H1 (cell line): ENCODE measurements around the gene NTRK2. TPM values are rescaled to one million over a fixed set of nuclear protein-coding genes. Genes with fewer than 3 reads are reported as not detected.

Source experiments
- CTCF ChIA-PET: fragments of 300-600 bp; sonication (Branson Sonifier 250); formaldehyde crosslinking; loops from one replicate; lab custom pipeline; 2021; ENCODE audit not compliant: partially characterized antibody; lab: Charles Lee
- POLR2A ChIA-PET: fragments of 300-600 bp; sonication (Branson Sonifier 250); formaldehyde crosslinking; loops from one replicate; lab custom pipeline; 2021; ENCODE audit warnings: inconsistent platforms; ENCODE audit not compliant: partially characterized antibody; lab: Charles Lee
- DNase-seq, 2 experiments: peaks; one replicate each; pipeline versions ENCODE4 v3.0.0 to v3.0.0-alpha.2; 2010 to 2022; ENCODE audit warnings: low spot score in 2 of 2, low read depth in 1 of 2, mixed read lengths in 1 of 2
- FAIRE-seq: peaks from 2 replicates; lab custom pipeline; 2011; peaks lifted over from hg19 to GRCh38; lab: Jason Lieb, UNC
- H2AFZ ChIP-seq: 2 replicates; pipeline ENCODE4 v1.8.1; 2012; ENCODE audit warnings: low read length, inconsistent platforms
- H2AK5ac ChIP-seq: 2 replicates; pipeline ENCODE4 v1.6.1; 2013; ENCODE audit warnings: low read depth, low read length
- H2BK120ac ChIP-seq: replicated peaks from 2 replicates; pipeline ENCODE3; 2013; ENCODE audit warnings: low read depth, low read length, inconsistent platforms
- H2BK12ac ChIP-seq: 2 replicates; pipeline ENCODE4 v1.6.1; 2013; ENCODE audit warnings: low read depth, low read length
- H2BK15ac ChIP-seq: 2 replicates; pipeline ENCODE4 v1.6.1; 2013; ENCODE audit warnings: low read length
- H2BK20ac ChIP-seq: 2 replicates; pipeline ENCODE4 v1.6.1; 2013; ENCODE audit warnings: low read length
- H2BK5ac ChIP-seq: 2 replicates; pipeline ENCODE4 v1.6.1; 2013; ENCODE audit warnings: low read depth, low read length
- H3K14ac ChIP-seq: 2 replicates; pipeline ENCODE4 v1.6.1; 2013; ENCODE audit warnings: inconsistent platforms; ENCODE audit not compliant: insufficient read length
- H3K18ac ChIP-seq: 2 replicates; pipeline ENCODE4 v1.6.1; 2013; ENCODE audit warnings: low read length; ENCODE audit errors: extremely low read depth
- H3K23ac ChIP-seq: 2 replicates; pipeline ENCODE4 v1.6.1; 2013; ENCODE audit warnings: inconsistent platforms; ENCODE audit not compliant: insufficient read length
- H3K23me2 ChIP-seq: 2 replicates; pipeline ENCODE4 v1.6.1; 2013; ENCODE audit warnings: low read depth, low read length
- H3K27ac ChIP-seq: 2 replicates; pipeline ENCODE4 v1.6.1; 2011; ENCODE audit warnings: low read depth, low read length, inconsistent platforms
- H3K27me3 ChIP-seq, 4 experiments: replicated peaks in 1 of 4; 1 replicate in 1 of 4; 2 replicates in 3 of 4; pipeline versions ENCODE4 v1.6.1 to v1.8.1; 2011 to 2013; ENCODE audit warnings: low read length in 3 of 4, mild to moderate bottlenecking in 3 of 4, inconsistent platforms in 2 of 4, mixed read lengths in 2 of 4, moderate library complexity in 1 of 4; ENCODE audit not compliant: control insufficient read depth in 3 of 4, insufficient read depth in 3 of 4; ENCODE audit errors: extremely low read depth in 1 of 4
- H3K36me3 ChIP-seq, 4 experiments: 2 replicates each; pipeline versions ENCODE4 v1.6.1 to v1.8.1; 2011 to 2013; ENCODE audit warnings: mild to moderate bottlenecking in 4 of 4, low read length in 3 of 4, moderate library complexity in 2 of 4, control low read depth in 1 of 4, inconsistent platforms in 1 of 4; ENCODE audit not compliant: insufficient read depth in 4 of 4, control insufficient read depth in 2 of 4
- H3K4ac ChIP-seq: replicated peaks from 2 replicates; pipeline ENCODE3; 2013; ENCODE audit warnings: low read length, low read depth, mixed read lengths, inconsistent platforms; ENCODE audit not compliant: insufficient read length
- H3K4me1 ChIP-seq, 4 experiments: replicated peaks in 1 of 4; 1 replicate in 1 of 4; 2 replicates in 3 of 4; pipeline versions ENCODE4 v1.6.1 to v1.8.1; 2011 to 2013; ENCODE audit warnings: low read length in 3 of 4, inconsistent platforms in 2 of 4, mixed read lengths in 1 of 4; ENCODE audit not compliant: insufficient read depth in 4 of 4, control insufficient read depth in 3 of 4
- H3K4me2 ChIP-seq, 2 experiments: 2 replicates each; pipeline versions ENCODE4 v1.6.1 to v1.8.1; 2011 to 2013; ENCODE audit warnings: low read depth in 2 of 2, low read length in 2 of 2, control low read depth in 1 of 2, inconsistent platforms in 1 of 2, mild to moderate bottlenecking in 1 of 2; ENCODE audit not compliant: insufficient read depth in 1 of 2
- H3K4me3 ChIP-seq, 4 experiments: fragments of 200-600, 300-600 bp in 1 of 4; sonication (generic), shearing (Covaris generic), sonication (Bioruptor Twin) in 1 of 4; 2 replicates each; pipeline versions ENCODE4 v1.5.1 to v1.8.1; 2011 to 2016; ENCODE audit warnings: low read length in 4 of 4, low read depth in 3 of 4, control low read depth in 2 of 4, inconsistent platforms in 2 of 4, mild to moderate bottlenecking in 2 of 4, mixed read lengths in 1 of 4, moderate library complexity in 1 of 4; ENCODE audit not compliant: insufficient read depth in 2 of 4; ENCODE audit errors: extremely low read depth in 1 of 4
- H3K56ac ChIP-seq: replicated peaks from 2 replicates; pipeline ENCODE3; 2013; ENCODE audit warnings: low read depth, mild to moderate bottlenecking, mixed read lengths, low read length, inconsistent platforms; ENCODE audit not compliant: insufficient read length
- H3K79me1 ChIP-seq: 2 replicates; pipeline ENCODE4 v1.6.1; 2013; ENCODE audit warnings: low read depth, low read length, control low read depth
- H3K79me2 ChIP-seq, 2 experiments: 2 replicates each; pipeline versions ENCODE4 v1.6.1 to v1.8.1; 2012 to 2013; ENCODE audit warnings: low read length in 2 of 2, mild to moderate bottlenecking in 2 of 2, inconsistent platforms in 1 of 2; ENCODE audit not compliant: insufficient read depth in 2 of 2, control insufficient read depth in 1 of 2
- H3K9ac ChIP-seq, 4 experiments: replicated peaks in 1 of 4; 1 replicate in 1 of 4; 2 replicates in 3 of 4; pipeline versions ENCODE4 v1.6.1 to v1.8.1; 2011 to 2013; ENCODE audit warnings: low read depth in 3 of 4, low read length in 3 of 4, control low read depth in 2 of 4, mild to moderate bottlenecking in 2 of 4, moderate library complexity in 2 of 4, inconsistent platforms in 1 of 4; ENCODE audit errors: extremely low read depth in 1 of 4
- H3K9me3 ChIP-seq, 2 experiments: 2 replicates each; pipeline versions ENCODE4 v1.6.1 to v1.8.1; 2012 to 2013; ENCODE audit warnings: mild to moderate bottlenecking in 2 of 2, moderate library complexity in 2 of 2, control low read depth in 1 of 2, inconsistent platforms in 1 of 2, low read depth in 1 of 2, low read length in 1 of 2, mixed read lengths in 1 of 2; ENCODE audit not compliant: insufficient read depth in 2 of 2
- H4K20me1 ChIP-seq, 2 experiments: replicated peaks in 1 of 2; 2 replicates each; pipeline versions ENCODE3 to v1.8.1; 2011 to 2013; ENCODE audit warnings: inconsistent platforms in 2 of 2, low read length in 2 of 2, mild to moderate bottlenecking in 1 of 2; ENCODE audit not compliant: insufficient read depth in 2 of 2, control insufficient read depth in 1 of 2
- H4K5ac ChIP-seq: 2 replicates; pipeline ENCODE4 v1.6.1; 2013; ENCODE audit warnings: low read length, low read depth, mixed read lengths, inconsistent platforms; ENCODE audit not compliant: insufficient read length
- H4K8ac ChIP-seq: 2 replicates; pipeline ENCODE4 v1.8.0; 2013; ENCODE audit warnings: mild to moderate bottlenecking, moderate library complexity, low read length, inconsistent platforms; ENCODE audit not compliant: insufficient read depth; ENCODE audit errors: extremely low read depth
- H4K91ac ChIP-seq: replicated peaks from 2 replicates; pipeline ENCODE3; 2013; ENCODE audit warnings: low read length, mixed read lengths, inconsistent platforms; ENCODE audit not compliant: insufficient read length
- ASH2L ChIP-seq: fragments of 200-600, 300-600 bp; sonication (generic); IDR thresholded peaks from one replicate; pipeline ENCODE4 v1.7.1; 2017; ENCODE audit warnings: low read length
- BCL11A ChIP-seq, 2 experiments: IDR thresholded peaks; one replicate each; pipeline ENCODE4 v1.6.1; 2011; ENCODE audit warnings: low read depth in 2 of 2, low read length in 2 of 2, mild to moderate bottlenecking in 2 of 2
- BRCA1 ChIP-seq: IDR thresholded peaks from 2 replicates; pipeline ENCODE4 v1.6.1; 2012; ENCODE audit warnings: low read depth, low read length, improper control_type of control experiment
- CEBPB ChIP-seq: IDR thresholded peaks from 2 replicates; pipeline ENCODE4 v1.6.1; 2012; ENCODE audit warnings: low read depth, low read length
- CHD1 ChIP-seq: IDR thresholded peaks from 2 replicates; pipeline ENCODE4 v1.6.1; 2012; ENCODE audit warnings: low read depth, low read length, improper control_type of control experiment
- CHD2 ChIP-seq: IDR thresholded peaks from 2 replicates; pipeline ENCODE4 v1.6.1; 2012; ENCODE audit warnings: low read length, improper control_type of control experiment
- CTBP2 ChIP-seq: IDR thresholded peaks from 2 replicates; pipeline ENCODE4 v1.7.0; 2011; ENCODE audit warnings: borderline replicate concordance, mild to moderate bottlenecking, moderate library complexity, mixed read lengths, low read length; ENCODE audit not compliant: insufficient read depth, insufficient read length
- E2F6 ChIP-seq: IDR thresholded peaks from 2 replicates; pipeline ENCODE4 v1.6.1; 2012; ENCODE audit warnings: inconsistent platforms
- EGR1 ChIP-seq: IDR thresholded peaks from 2 replicates; pipeline ENCODE4 v1.6.1; 2011; ENCODE audit warnings: low read depth, low read length, borderline replicate concordance
- KDM1A ChIP-seq: fragments of 200-600, 300-600 bp; sonication (generic); IDR thresholded peaks from 2 replicates; pipeline ENCODE4 v1.7.1; 2016; ENCODE audit warnings: mild to moderate bottlenecking, low read length, borderline replicate concordance
- MAFK ChIP-seq: IDR thresholded peaks from 2 replicates; pipeline ENCODE4 v1.6.1; 2012; ENCODE audit warnings: low read depth, mild to moderate bottlenecking, improper control_type of control experiment, low read length
- POU5F1 ChIP-seq: IDR thresholded peaks from 2 replicates; pipeline ENCODE4 v1.6.1; 2011; ENCODE audit warnings: low read depth, mild to moderate bottlenecking, low read length, moderate library complexity
- SIN3A ChIP-seq, 2 experiments: IDR thresholded peaks in 1 of 2; conservative IDR thresholded peaks in 1 of 2; 2 replicates each; pipeline ENCODE4 v1.6.1; 2011 to 2012; ENCODE audit warnings: low read length in 2 of 2, improper control_type of control experiment in 1 of 2, low read depth in 1 of 2, mild to moderate bottlenecking in 1 of 2
- TAF1 ChIP-seq: IDR thresholded peaks from 2 replicates; pipeline ENCODE4 v1.6.1; 2011; ENCODE audit warnings: mild to moderate bottlenecking, low read depth, low read length
- YY1 ChIP-seq: IDR thresholded peaks from 2 replicates; pipeline ENCODE4 v1.6.1; 2011; ENCODE audit warnings: low read depth, mild to moderate bottlenecking, low read length
- WGBS, 2 experiments: shearing (Covaris generic) in 1 of 2; methylation state at CpG; one replicate each; pipeline versions ENCODE4 v1.1.6 to v1.1.7; 2013 to 2015; ENCODE audit warnings: low lambda C conversion rate in 2 of 2, mixed read lengths in 2 of 2, inconsistent platforms in 1 of 2, low coverage in 1 of 2, missing lambda C conversion rate in 1 of 2; ENCODE audit not compliant: insufficient replicate concordance in 2 of 2, insufficient coverage in 1 of 2, insufficient read length in 1 of 2; ENCODE audit errors: extremely low coverage in 1 of 2, missing lambda C conversion rate in 1 of 2; 5-methylcytosine and 5-hydroxymethylcytosine counted together
- polyA plus RNA-seq, 7 experiments: library from polyadenylated mRNA; depleted of rRNA in 3 of 7; stranded (reverse) in 5 of 7; unstranded in 2 of 7; fragments of >200 nt in 5 of 7; fragments of 200-250 nt in 2 of 7; gene quantifications; 1 replicate in 5 of 7; 2 replicates in 1 of 7; 4 replicates in 1 of 7; pipeline versions ENCODE4 v1.2.1 to v1.2.3, GENCODE V29; 2011 to 2013; ENCODE audit warnings: missing spikeins in 2 of 7, mixed read lengths in 2 of 7
- total RNA-seq: library from RNA; stranded (reverse); fragmentation: NEBNext Ultra II Directional; extraction: Animal tissue kit (Norgen Biotek cat#: 25700); gene quantifications from 2 replicates; pipeline ENCODE4 v1.2.1, GENCODE V29; 2021

NTRK2 gene
- total and polyA plus RNA-seq, 2 of the 8 experiments (the other 6 are each of a cell fraction or from before 2014, with no cell fraction given): 0.03 to 0.04 TPM

DNA sequence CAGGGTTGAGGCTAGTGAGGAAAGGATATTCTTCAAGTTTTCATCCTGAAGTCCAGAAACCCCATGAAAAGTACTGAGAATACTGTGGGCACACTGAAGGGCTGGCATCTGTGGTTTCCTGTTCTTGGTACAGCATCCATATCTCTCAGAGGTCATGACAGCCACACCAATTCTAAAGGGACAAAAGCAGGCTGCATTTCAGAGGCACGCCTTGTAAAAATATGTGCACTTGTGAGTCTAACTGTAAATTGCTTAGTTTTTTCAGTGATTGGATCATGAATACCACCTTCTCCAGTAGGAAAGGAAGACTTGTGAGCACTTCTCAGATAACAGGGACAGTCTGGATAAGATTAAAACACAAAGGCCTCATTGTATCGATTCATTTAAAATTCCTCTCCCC lies 230.9 kb downstream of the NTRK2 start:
- 92% methylated on average over 2 of the region's 2 CpGs; no CpG with 5 or more reads in 1 of the 2 experiments for WGBS, 2 experiments
- Histone ChIP-seq H4K5ac (no peak overlapping the region), H2AFZ (no peak overlapping the region), H3K4me3 (no peak overlapping the region), H2BK15ac (no peak overlapping the region), H2BK20ac (no peak overlapping the region), H3K56ac (no peak overlapping the region), H3K9me3 (no peaks in the 10 kb centered on the region), H3K18ac (no peak overlapping the region), H3K9ac (no peak overlapping the region), H3K4ac (no peak overlapping the region), H2AK5ac (no peak overlapping the region), H2BK5ac (no peak overlapping the region), H2BK12ac (no peak overlapping the region), H4K20me1 (no peaks in the 10 kb centered on the region), H2BK120ac (no peak overlapping the region), H3K27ac (no peak overlapping the region), H4K91ac (no peak overlapping the region), H3K14ac (no peak overlapping the region), H3K27me3 (no peaks in the 10 kb centered on the region), H3K4me1 (peaks cover 0 to 5% (median 0%) of the 10 kb centered on the region in 4 experiments; a peak in 2 of 7 replicates), H3K79me1 (no peaks in the 10 kb centered on the region), H3K23me2 (no peaks in the 10 kb centered on the region), H3K23ac (no peak overlapping the region), H3K79me2 (no peaks in the 10 kb centered on the region), H3K36me3 (no peaks in the 10 kb centered on the region), H4K8ac (no peak overlapping the region), H3K4me2 (no peak overlapping the region)
- POLR2A ChIA-PET: no interaction called here
- DNase-seq: no peak
- no peak for FAIRE-seq
- CTCF ChIA-PET: no interaction called here
- no peak for TF ChIP-seq POU5F1
- no peak for TF ChIP-seq TAF1
- no peak for TF ChIP-seq CHD2
- no peak for TF ChIP-seq CHD1
- no peak for TF ChIP-seq YY1
- TF ChIP-seq BRCA1: no peak
- TF ChIP-seq E2F6: no peak
- TF ChIP-seq EGR1: no peak
- no peak for TF ChIP-seq KDM1A
- TF ChIP-seq MAFK: no peak
- no peak for TF ChIP-seq CTBP2
- no peak for TF ChIP-seq BCL11A (IDR thresholded peaks at IDR 0.05; ENCODE audit: low read depth in 2 of 2, low read length in 2 of 2)
- TF ChIP-seq SIN3A (conservative IDR thresholded peaks at IDR 0.05 in 1 of 2, IDR thresholded peaks at IDR 0.05 in 1 of 2; ENCODE audit: low read depth in 1 of 2, low read length in 2 of 2): no peak
- no peak for TF ChIP-seq CEBPB
- no peak for TF ChIP-seq ASH2L
